ENCODE data around the gene TMEM129. TPM values are rescaled to one million over a fixed set of nuclear protein-coding genes. Genes with fewer than 3 reads are reported as not detected.
A peak's percentile ranks its signal among the peaks of the same experiment; 100 is the strongest.

Gene TMEM129
- total RNA-seq, 1 donor from 2014 or later, result 29.6 TPM

DNA sequence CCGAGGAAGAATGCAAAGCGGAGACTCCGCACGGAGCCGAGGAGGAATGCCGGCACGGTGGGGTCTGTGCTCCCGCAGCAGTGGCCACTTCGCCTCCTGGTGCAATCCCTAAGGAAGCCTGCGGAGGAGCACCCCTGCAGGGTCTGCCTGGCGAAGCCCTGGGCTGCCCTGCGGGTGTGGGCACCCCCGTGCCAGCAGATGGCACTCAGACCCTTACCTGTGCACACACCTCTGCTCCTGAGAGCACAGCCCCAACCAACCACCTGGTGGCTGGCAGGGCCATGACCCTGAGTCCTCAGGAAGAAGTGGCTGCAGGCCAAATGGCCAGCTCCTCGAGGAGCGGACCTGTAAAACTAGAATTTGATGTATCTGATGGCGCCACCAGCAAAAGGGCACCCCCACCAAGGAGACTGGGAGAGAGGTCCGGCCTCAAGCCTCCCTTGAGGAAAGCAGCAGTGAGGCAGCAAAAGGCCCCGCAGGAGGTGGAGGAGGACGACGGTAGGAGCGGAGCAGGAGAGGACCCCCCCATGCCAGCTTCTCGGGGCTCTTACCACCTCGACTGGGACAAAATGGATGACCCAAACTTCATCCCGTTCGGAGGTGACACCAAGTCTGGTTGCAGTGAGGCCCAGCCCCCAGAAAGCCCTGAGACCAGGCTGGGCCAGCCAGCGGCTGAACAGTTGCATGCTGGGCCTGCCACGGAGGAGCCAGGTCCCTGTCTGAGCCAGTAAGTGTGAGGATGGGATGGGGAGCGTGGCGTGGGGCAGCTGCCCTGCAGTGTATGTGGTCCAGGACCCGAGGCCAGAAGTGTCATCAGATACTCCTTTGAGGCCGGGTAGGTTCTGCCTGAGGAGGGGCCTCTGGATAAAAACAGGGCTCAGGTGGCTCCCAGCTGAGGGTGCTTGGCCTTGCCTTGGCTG, 7.2 kb upstream of the TMEM129 start:
- Histone ChIP-seq H3K9me3 (replicated peaks) (no peaks in the 10 kb centered on the region), H3K27ac (replicated peaks) (peak overlapping the region; percentile 75), H3K4me3 (peak overlapping the region; percentile 60), H3K27me3 (ENCODE audit: low read depth) (no peaks in the 10 kb centered on the region), H3K36me3 (peaks cover 46% of the 10 kb centered on the region), H3K4me1 (peaks cover 38% of the 10 kb centered on the region)
- no peak for DNase-seq
- intact Hi-C loops (cut with micrococcal nuclease), result loop anchor here (5.0 to 10.0 kb wide), 2 partner anchors 36 to 374 kb away; no protein-coding TSS in a partner anchor
- TF ChIP-seq, protein P1, sequence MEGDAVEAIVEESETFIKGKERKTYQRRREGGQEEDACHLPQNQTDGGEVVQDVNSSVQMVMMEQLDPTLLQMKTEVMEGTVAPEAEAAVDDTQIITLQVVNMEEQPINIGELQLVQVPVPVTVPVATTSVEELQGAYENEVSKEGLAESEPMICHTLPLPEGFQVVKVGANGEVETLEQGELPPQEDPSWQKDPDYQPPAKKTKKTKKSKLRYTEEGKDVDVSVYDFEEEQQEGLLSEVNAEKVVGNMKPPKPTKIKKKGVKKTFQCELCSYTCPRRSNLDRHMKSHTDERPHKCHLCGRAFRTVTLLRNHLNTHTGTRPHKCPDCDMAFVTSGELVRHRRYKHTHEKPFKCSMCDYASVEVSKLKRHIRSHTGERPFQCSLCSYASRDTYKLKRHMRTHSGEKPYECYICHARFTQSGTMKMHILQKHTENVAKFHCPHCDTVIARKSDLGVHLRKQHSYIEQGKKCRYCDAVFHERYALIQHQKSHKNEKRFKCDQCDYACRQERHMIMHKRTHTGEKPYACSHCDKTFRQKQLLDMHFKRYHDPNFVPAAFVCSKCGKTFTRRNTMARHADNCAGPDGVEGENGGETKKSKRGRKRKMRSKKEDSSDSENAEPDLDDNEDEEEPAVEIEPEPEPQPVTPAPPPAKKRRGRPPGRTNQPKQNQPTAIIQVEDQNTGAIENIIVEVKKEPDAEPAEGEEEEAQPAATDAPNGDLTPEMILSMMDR (IDR thresholded peaks at IDR 0.05; ENCODE audit: borderline replicate concordance), result peak; percentile 13

DNA sequence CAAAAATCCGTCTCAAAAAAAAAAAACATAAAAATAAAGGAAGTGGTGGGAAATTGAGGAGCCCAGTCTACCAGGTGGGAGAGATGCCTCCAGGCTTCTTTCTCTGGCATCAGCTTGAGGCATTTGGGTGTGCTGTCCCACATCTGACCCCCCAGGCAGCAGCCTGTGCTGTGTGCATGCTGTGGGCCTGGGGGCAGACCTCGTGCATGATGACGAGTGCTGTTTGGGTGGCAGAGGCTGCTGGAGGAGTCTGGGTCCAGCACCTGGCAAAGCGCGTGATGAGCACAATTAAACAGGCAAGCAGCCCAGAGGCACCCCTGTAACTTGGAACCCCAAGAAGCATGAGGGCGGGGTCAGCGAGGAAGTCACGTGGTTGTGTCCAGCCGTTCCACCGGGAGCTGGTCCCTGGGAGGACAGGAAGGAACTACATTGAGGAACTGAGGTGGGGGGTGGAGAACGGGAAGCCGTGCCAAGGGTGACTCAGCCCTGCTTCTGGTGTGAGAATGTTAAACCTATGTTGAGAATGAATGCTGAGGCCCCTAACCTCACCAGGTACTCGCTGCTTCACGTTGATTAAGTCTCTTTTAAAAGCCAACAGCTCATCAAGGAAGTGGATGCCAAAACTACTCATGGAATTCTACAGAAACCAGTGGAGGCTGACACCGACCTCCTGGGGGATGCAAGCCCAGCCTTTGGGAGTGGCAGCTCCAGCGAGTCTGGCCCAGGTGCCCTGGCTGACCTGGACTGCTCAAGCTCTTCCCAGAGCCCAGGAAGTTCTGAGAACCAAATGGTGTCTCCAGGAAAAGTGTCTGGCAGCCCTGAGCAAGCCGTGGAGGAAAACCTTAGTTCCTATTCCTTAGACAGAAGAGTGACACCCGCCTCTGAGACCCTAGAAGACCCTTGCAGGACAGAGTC, 6.3 kb upstream of the TMEM129 start:
- Histone ChIP-seq H3K4me3 (peak overlapping the region; percentile 60), H3K9me3 (replicated peaks) (no peaks in the 10 kb centered on the region), H3K36me3 (peaks cover 37% of the 10 kb centered on the region), H3K27me3 (ENCODE audit: low read depth) (no peaks in the 10 kb centered on the region), H3K4me1 (peaks cover 39% of the 10 kb centered on the region), H3K27ac (replicated peaks) (peak overlapping the region; percentile 75)
- intact Hi-C loops (cut with micrococcal nuclease), result loop anchor here (5.0 to 10.0 kb wide), 2 partner anchors 35 to 373 kb away; no protein-coding TSS in a partner anchor
- peak; percentile 83 for DNase-seq
- TF ChIP-seq, protein P1 (IDR thresholded peaks at IDR 0.05; ENCODE audit: borderline replicate concordance), result no peak

DNA sequence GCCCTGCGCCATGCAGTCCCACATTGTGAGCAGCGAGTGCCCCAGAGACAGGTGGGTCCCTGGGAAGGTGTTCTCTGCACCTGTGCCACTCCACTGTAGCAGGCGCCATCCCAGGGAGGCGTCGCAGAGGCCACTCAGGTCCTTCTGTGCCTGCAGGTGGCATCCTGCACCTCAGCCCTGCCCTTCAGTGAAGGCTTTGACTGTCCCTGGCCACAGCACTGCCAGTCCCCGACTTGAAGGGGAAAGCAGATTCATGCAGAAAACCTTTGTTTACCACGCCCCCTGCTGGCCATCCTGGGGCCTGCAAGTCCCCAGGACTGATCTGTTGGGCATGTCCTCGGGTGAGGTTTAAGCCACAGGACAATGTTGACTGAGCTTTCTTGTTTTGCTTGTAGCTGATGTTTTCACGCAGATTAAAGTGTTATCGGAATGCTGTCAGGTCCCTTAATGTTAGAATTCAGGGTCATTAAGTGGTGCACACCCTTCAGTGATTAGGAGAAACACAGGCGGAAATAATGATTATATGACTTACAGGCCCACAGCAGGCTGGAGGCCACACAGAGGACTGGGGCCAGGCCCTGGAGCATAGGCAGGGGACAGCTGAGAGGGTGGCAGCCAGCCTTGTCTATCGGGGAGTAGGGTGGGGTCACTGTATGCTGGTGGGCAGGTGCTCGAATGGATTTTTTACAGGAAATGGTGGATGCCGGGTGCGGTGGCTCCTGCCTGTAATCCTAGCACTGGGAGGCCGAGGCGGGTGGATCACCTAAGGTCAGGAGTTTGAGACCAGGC, 5.2 kb upstream of the TMEM129 start:
- no peaks in the 10 kb centered on the region for H3K27me3 ChIP-seq (ENCODE audit: low read depth)
- H3K36me3 ChIP-seq, result peaks cover 29% of the 10 kb centered on the region
- H3K27ac ChIP-seq (replicated peaks), result peak overlapping the region; percentile 75
- H3K4me3 ChIP-seq, result no peak overlapping the region
- intact Hi-C loops (cut with micrococcal nuclease), result loop anchor here (5.0 to 10.0 kb wide), 2 partner anchors 34 to 372 kb away; no protein-coding TSS in a partner anchor
- DNase-seq, result peak; percentile 90
- no peaks in the 10 kb centered on the region for H3K9me3 ChIP-seq (replicated peaks)
- peaks cover 50% of the 10 kb centered on the region for H3K4me1 ChIP-seq
- TF ChIP-seq, protein P1 (IDR thresholded peaks at IDR 0.05; ENCODE audit: borderline replicate concordance), result no peak

DNA sequence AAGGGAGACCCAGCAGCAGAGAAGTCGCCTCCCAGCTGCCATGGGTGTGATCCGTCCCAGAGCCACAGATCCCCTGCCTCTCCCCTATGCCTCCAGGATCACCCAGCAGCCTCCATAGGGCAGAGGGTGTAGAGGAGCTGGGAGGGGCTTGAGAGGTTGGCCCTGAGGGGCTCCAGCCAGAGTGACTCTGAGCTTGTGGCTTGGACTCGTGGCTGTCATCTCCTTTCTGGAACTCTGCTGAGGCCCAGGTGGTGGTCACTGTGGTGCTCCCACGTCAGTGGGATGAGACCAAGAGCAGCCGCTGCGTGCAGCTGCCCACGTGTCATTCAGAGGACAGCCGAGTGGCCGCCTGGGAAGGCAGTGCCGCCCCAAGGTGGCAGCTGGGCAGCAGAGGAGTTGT, 4.4 kb upstream of the TMEM129 start:
- TF ChIP-seq, protein P1 (IDR thresholded peaks at IDR 0.05; ENCODE audit: borderline replicate concordance), result no peak
- no peaks in the 10 kb centered on the region for H3K9me3 ChIP-seq (replicated peaks)
- no peak overlapping the region for H3K27ac ChIP-seq (replicated peaks)
- H3K4me3 ChIP-seq, result no peak overlapping the region
- H3K4me1 ChIP-seq, result peaks cover 56% of the 10 kb centered on the region
- H3K36me3 ChIP-seq, result peaks cover 20% of the 10 kb centered on the region
- no peaks in the 10 kb centered on the region for H3K27me3 ChIP-seq (ENCODE audit: low read depth)
- intact Hi-C loops (cut with micrococcal nuclease), result loop anchor here (5.0 to 10.0 kb wide), 2 partner anchors 33 to 371 kb away; no protein-coding TSS in a partner anchor
- DNase-seq, result peak; percentile 12
